HepG2 (cell line): Measurements from ENCODE around the gene SOX4. TPM values are rescaled to one million over a fixed set of nuclear protein-coding genes. Genes with fewer than 3 reads are reported as not detected.

Source experiments
- ARNT2 ChIP-seq: sonication (generic); formaldehyde crosslinking; IDR thresholded peaks from 2 replicates; pipeline ENCODE4 v1.8.0; 2022; ENCODE audit warnings: mild to moderate bottlenecking, low read depth, missing genetic modification reagents, moderate library complexity
- CEBPB ChIP-seq: IDR thresholded peaks from 2 replicates; pipeline ENCODE4 v1.6.1; 2011; ENCODE audit warnings: low read depth, low read length, improper control_type of control experiment, borderline replicate concordance
- CENPBD1 ChIP-seq: sonication (generic); formaldehyde crosslinking; IDR thresholded peaks from 2 replicates; pipeline ENCODE4 v1.8.0; 2022; ENCODE audit warnings: missing genetic modification reagents, low read depth, mild to moderate bottlenecking, borderline replicate concordance
- DDIT3 ChIP-seq: sonication (generic); formaldehyde crosslinking; IDR thresholded peaks from 2 replicates; pipeline ENCODE4 v1.4.0; 2020; ENCODE audit warnings: mild to moderate bottlenecking, missing genetic modification reagents
- DR1 ChIP-seq: sonication (generic); formaldehyde crosslinking; IDR thresholded peaks from 2 replicates; pipeline ENCODE4 v1.8.0; 2021; ENCODE audit warnings: mild to moderate bottlenecking, missing genetic modification reagents, inconsistent platforms
- ELF4 ChIP-seq: sonication (generic); formaldehyde crosslinking; IDR thresholded peaks from 2 replicates; pipeline ENCODE4 v1.5.0; 2020; ENCODE audit warnings: missing genetic modification reagents, mild to moderate bottlenecking, moderate library complexity, borderline replicate concordance
- GABPA ChIP-seq, 2 experiments: IDR thresholded peaks; 2 replicates each; pipeline ENCODE4 v1.6.1; 2011 to 2016; ENCODE audit warnings: low read depth in 2 of 2, low read length in 1 of 2, missing biosample characterization in 1 of 2, missing genetic modification characterization in 1 of 2
- HDAC2 ChIP-seq: sonication (generic); formaldehyde crosslinking; IDR thresholded peaks from 2 replicates; pipeline ENCODE4 v1.4.0; 2020; ENCODE audit warnings: missing genetic modification reagents
- HMGXB4 ChIP-seq, 2 experiments: sonication (generic) in 1 of 2; formaldehyde crosslinking in 1 of 2; IDR thresholded peaks; 2 replicates each; pipeline versions ENCODE4 v1.4.0 to v1.6.1; 2018 to 2020; ENCODE audit warnings: missing genetic modification reagents in 2 of 2, borderline replicate concordance in 1 of 2, low read depth in 1 of 2, mild to moderate bottlenecking in 1 of 2, missing biosample characterization in 1 of 2
- PRMT3 ChIP-seq: sonication (generic); formaldehyde crosslinking; IDR thresholded peaks from 2 replicates; pipeline ENCODE4 v1.8.1; 2022; ENCODE audit warnings: low read depth, mild to moderate bottlenecking, moderate library complexity, missing genetic modification reagents, borderline replicate concordance
- ZFP82 ChIP-seq: sonication (generic); formaldehyde crosslinking; IDR thresholded peaks from 2 replicates; pipeline ENCODE4 v1.5.1; 2020; ENCODE audit warnings: mild to moderate bottlenecking, missing genetic modification reagents, borderline replicate concordance
- ZNF296 ChIP-seq: sonication (generic); formaldehyde crosslinking; conservative IDR thresholded peaks from 2 replicates; pipeline ENCODE4 v1.5.0; 2020; ENCODE audit warnings: mild to moderate bottlenecking, missing genetic modification reagents
- ZNF605 ChIP-seq: sonication (generic); formaldehyde crosslinking; IDR thresholded peaks from 2 replicates; pipeline ENCODE4 v1.8.0; 2022; ENCODE audit warnings: mild to moderate bottlenecking, missing genetic modification reagents
- polyA plus RNA-seq, 8 experiments: library from polyadenylated mRNA; depleted of rRNA in 3 of 8; stranded (reverse) in 7 of 8; unstranded in 1 of 8; fragments of >200 nt; fragmentation: Illumina TruSeq in 4 of 8; extraction: Trizol in 4 of 8; gene quantifications; 2 replicates each; pipeline versions ENCODE4 v1.2.1 to v1.2.3, GENCODE V29; 2011 to 2016; ENCODE audit warnings: low read depth in 4 of 8, missing spikeins in 1 of 8, mixed read lengths in 1 of 8; ENCODE audit not compliant: insufficient read depth in 1 of 8
- total RNA-seq, 5 experiments: library from RNA; depleted of rRNA; stranded (reverse); fragments of >200 nt; fragmentation: Illumina TruSeq; extraction: Trizol; gene quantifications; 2 replicates each; pipeline ENCODE4 v1.2.3, GENCODE V29; 2016; ENCODE audit warnings: low read depth in 1 of 5
- TF ChIP-seq, protein P1 (sequence below): sonication (generic); formaldehyde crosslinking; IDR thresholded peaks from 2 replicates; pipeline ENCODE4 v1.4.0; 2020; ENCODE audit warnings: missing genetic modification reagents, borderline replicate concordance
- TF ChIP-seq, protein P2 (sequence below): sonication (generic); formaldehyde crosslinking; IDR thresholded peaks from 2 replicates; pipeline ENCODE4 v1.4.0; 2020; ENCODE audit warnings: missing genetic modification reagents

SOX4 gene
- total and polyA plus RNA-seq, 2 of the 13 experiments (the other 11 are each of a cell fraction or from before 2014, with no cell fraction given) = 2.6 to 3.4 TPM

DNA sequence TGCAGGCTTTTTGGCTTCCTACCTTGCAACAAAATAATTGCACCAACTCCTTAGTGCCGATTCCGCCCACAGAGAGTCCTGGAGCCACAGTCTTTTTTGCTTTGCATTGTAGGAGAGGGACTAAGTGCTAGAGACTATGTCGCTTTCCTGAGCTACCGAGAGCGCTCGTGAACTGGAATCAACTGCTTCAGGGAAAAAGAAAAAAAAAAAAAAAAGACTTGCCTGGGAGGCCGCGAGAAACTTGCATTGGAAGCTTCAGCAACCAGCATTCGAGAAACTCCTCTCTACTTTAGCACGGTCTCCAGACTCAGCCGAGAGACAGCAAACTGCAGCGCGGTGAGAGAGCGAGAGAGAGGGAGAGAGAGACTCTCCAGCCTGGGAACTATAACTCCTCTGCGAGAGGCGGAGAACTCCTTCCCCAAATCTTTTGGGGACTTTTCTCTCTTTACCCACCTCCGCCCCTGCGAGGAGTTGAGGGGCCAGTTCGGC lies 420 bp downstream of the SOX4 start (continued):
- TF ChIP-seq, protein P1, sequence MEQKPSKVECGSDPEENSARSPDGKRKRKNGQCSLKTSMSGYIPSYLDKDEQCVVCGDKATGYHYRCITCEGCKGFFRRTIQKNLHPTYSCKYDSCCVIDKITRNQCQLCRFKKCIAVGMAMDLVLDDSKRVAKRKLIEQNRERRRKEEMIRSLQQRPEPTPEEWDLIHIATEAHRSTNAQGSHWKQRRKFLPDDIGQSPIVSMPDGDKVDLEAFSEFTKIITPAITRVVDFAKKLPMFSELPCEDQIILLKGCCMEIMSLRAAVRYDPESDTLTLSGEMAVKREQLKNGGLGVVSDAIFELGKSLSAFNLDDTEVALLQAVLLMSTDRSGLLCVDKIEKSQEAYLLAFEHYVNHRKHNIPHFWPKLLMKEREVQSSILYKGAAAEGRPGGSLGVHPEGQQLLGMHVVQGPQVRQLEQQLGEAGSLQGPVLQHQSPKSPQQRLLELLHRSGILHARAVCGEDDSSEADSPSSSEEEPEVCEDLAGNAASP (CRISPR knock-in tag) = no peak
- TF ChIP-seq ZFP82 (CRISPR knock-in tag) (no peak), GABPA (IDR thresholded peaks at IDR 0.05; ENCODE audit: low read depth, low read length) (no peak), GABPA (CRISPR knock-in tag; IDR thresholded peaks at IDR 0.05; ENCODE audit: low read depth) (peak; percentile 12; the same call in 1 of the 2 replicates), DR1 (CRISPR knock-in tag) (no peak), CEBPB (no peak), ZNF605 (no peak; the same call in 1 of the 2 replicates), DDIT3 (CRISPR knock-in tag) (no peak), ZNF296 (CRISPR knock-in tag) (no peak), CENPBD1 (CRISPR knock-in tag) (no peak), PRMT3 (CRISPR knock-in tag) (peak; percentile 57; the same call in 1 of the 2 replicates), ELF4 (CRISPR knock-in tag) (no peak), ARNT2 (no peak), HMGXB4 (CRISPR knock-in tag; IDR thresholded peaks at IDR 0.05; ENCODE audit: borderline replicate concordance in 1 of 2, low read depth in 1 of 2) (no peak), HDAC2 (CRISPR knock-in tag) (no peak)
- TF ChIP-seq, protein P2, sequence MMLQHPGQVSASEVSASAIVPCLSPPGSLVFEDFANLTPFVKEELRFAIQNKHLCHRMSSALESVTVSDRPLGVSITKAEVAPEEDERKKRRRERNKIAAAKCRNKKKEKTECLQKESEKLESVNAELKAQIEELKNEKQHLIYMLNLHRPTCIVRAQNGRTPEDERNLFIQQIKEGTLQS (CRISPR knock-in tag) = no peak
- TF ChIP-seq, all 625 proteins: peak for 24
